ENCODE results near the gene LZTS3. TPM values are rescaled to one million over a fixed set of nuclear protein-coding genes. Genes with fewer than 3 reads are reported as not detected.

Gene LZTS3
- polyA plus RNA-seq, 2 of the 4 experiments (the other 2 are of a cell fraction): 3.8 TPM

DNA sequence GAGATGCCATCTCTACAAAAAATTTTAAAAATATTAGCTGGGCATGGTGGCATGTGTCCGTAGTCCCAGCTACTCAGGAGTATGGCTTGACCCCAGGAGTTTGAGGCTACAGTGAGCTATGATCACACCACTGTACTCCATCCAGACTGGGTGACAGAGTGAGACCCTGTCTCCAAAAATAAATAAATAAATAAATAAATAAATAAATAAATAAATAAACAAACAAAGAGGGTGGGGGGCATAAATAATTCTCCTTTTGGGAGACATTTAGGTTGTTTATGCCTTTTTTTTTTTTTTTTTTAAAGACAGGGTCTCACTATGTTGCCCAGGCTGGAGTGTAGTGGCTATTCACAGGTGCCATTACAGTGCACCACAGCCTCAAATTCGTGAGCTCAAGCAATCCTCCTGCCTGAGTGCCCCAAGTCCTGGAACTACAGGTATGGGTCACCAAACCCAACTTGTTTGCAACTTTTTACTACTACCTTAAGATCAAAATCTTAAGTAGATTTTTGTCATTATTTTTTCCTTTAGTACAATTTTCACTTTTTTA, 43.2 kb downstream of the LZTS3 start:
- CTCF ChIA-PET: interaction anchor here (0.6 to 1.8 kb wide), 9 partner anchors 9 to 186 kb away, joined by 3 to 5 read pairs (median 3); no protein-coding TSS in a partner anchor

GRCh38 chr20:3129094-3129493, 44.3 kb downstream of the LZTS3 start:
- 0 out of 3 replicates have a peak, but pooled peaks cover 3% of the 10 kb centered on the region for H3K9me3 ChIP-seq
- no peak for FAIRE-seq
- peak overlapping the region; percentile 83 to 88; a peak in 3 of 6 replicates for H3K27ac ChIP-seq
- H3K4me1 ChIP-seq: peaks cover 63% of the 10 kb centered on the region
- ChIA-PET POLR2A (interaction anchor here (1.1 kb wide), 1 partner anchor 30 kb away, joined by 3 read pairs; no protein-coding TSS in a partner anchor), CTCF (interaction anchor here (0.7 to 1.8 kb wide), 10 partner anchors 8 to 483 kb away, joined by 3 to 5 read pairs (median 3); no protein-coding TSS in a partner anchor)
- H3K4me2 ChIP-seq: no peak overlapping the region
- 91% methylated on average over 4 of the region's 4 CpGs for WGBS (ENCODE audit: missing lambda C conversion rate)
- TF ChIP-seq, protein P1, sequence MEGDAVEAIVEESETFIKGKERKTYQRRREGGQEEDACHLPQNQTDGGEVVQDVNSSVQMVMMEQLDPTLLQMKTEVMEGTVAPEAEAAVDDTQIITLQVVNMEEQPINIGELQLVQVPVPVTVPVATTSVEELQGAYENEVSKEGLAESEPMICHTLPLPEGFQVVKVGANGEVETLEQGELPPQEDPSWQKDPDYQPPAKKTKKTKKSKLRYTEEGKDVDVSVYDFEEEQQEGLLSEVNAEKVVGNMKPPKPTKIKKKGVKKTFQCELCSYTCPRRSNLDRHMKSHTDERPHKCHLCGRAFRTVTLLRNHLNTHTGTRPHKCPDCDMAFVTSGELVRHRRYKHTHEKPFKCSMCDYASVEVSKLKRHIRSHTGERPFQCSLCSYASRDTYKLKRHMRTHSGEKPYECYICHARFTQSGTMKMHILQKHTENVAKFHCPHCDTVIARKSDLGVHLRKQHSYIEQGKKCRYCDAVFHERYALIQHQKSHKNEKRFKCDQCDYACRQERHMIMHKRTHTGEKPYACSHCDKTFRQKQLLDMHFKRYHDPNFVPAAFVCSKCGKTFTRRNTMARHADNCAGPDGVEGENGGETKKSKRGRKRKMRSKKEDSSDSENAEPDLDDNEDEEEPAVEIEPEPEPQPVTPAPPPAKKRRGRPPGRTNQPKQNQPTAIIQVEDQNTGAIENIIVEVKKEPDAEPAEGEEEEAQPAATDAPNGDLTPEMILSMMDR (IDR thresholded peaks at IDR 0.05): no peak
- TF ChIP-seq NR3C1 (IDR thresholded peaks at IDR 0.05) (no peak), RFX5 (IDR thresholded peaks at IDR 0.05) (no peak), HES2 (IDR thresholded peaks at IDR 0.05) (no peak), JUN (IDR thresholded peaks at IDR 0.05) (no peak), BCL3 (IDR thresholded peaks at IDR 0.05) (no peak), HOXB13 (CRISPR knock-in tag; IDR thresholded peaks at IDR 0.05; ENCODE audit: low read depth) (no peak), CHD4 (IDR thresholded peaks at IDR 0.05; ENCODE audit: borderline replicate concordance) (no peak), ESRRA (IDR thresholded peaks at IDR 0.05; ENCODE audit: borderline replicate concordance, low read length) (no peak), EHF (CRISPR knock-in tag; IDR thresholded peaks at IDR 0.05) (no peak), ZC3H11A (IDR thresholded peaks at IDR 0.05) (no peak)
- TF ChIP-seq, protein P2, sequence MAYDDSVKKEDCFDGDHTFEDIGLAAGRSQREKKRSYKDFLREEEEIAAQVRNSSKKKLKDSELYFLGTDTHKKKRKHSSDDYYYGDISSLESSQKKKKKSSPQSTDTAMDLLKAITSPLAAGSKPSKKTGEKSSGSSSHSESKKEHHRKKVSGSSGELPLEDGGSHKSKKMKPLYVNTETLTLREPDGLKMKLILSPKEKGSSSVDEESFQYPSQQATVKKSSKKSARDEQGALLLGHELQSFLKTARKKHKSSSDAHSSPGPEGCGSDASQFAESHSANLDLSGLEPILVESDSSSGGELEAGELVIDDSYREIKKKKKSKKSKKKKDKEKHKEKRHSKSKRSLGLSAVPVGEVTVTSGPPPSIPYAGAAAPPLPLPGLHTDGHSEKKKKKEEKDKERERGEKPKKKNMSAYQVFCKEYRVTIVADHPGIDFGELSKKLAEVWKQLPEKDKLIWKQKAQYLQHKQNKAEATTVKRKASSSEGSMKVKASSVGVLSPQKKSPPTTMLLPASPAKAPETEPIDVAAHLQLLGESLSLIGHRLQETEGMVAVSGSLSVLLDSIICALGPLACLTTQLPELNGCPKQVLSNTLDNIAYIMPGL (CRISPR knock-in tag; IDR thresholded peaks at IDR 0.05; ENCODE audit: borderline replicate concordance): no peak
- ATAC-seq: peak; percentile 18 to 34; a peak in 2 of 6 replicates
- DNase-seq (ENCODE audit: low read depth in 1 of 2, low spot score in 1 of 2): no peak
- H3K4me3 ChIP-seq: no peak overlapping the region

More for the DNA sequence above, 43.2 kb downstream of the LZTS3 start:
- DNase-seq (ENCODE audit: low read depth in 1 of 2, low spot score in 1 of 2) (no peak), ATAC-seq (no peak), FAIRE-seq (no peak)
- H3K27ac ChIP-seq: no peak overlapping the region
- POLR2A ChIA-PET: interaction anchor here (1.1 kb wide), 1 partner anchor 29 kb away, joined by 3 read pairs; no protein-coding TSS in a partner anchor
- H3K4me1 ChIP-seq: peaks cover 61% of the 10 kb centered on the region
- no peak overlapping the region for H3K4me2 ChIP-seq
- 88% methylated on average over 2 of the region's 2 CpGs for WGBS (ENCODE audit: missing lambda C conversion rate)
- H3K9me3 ChIP-seq: 0 out of 3 replicates have a peak, but pooled peaks cover 2% of the 10 kb centered on the region
- TF ChIP-seq HEYL (CRISPR knock-in tag; IDR thresholded peaks at IDR 0.05): no peak
- TF ChIP-seq MAX (IDR thresholded peaks at IDR 0.05): no peak
- peak; percentile 97 for TF ChIP-seq ZC3H11A (IDR thresholded peaks at IDR 0.05)
- no peak for TF ChIP-seq NPAS2 (CRISPR knock-in tag; IDR thresholded peaks at IDR 0.05; ENCODE audit: borderline replicate concordance)
- TF ChIP-seq RCOR1 (IDR thresholded peaks at IDR 0.05; ENCODE audit: low read depth, low read length): no peak
- no peak for TF ChIP-seq MAFK (IDR thresholded peaks at IDR 0.05; ENCODE audit: partially characterized antibody)
- no peak for TF ChIP-seq CBX8 (IDR thresholded peaks at IDR 0.05)
- no peak for TF ChIP-seq POLR2A (IDR thresholded peaks at IDR 0.05; ENCODE audit: low read length)
- TF ChIP-seq, protein P2 (CRISPR knock-in tag; IDR thresholded peaks at IDR 0.05; ENCODE audit: borderline replicate concordance): no peak
- H3K4me3 ChIP-seq: no peak overlapping the region

All from A549 (cell line).